Sigmoid colon (tissue), 7 donors: ENCODE results near the gene RNF225. TPM values are rescaled to one million over a fixed set of nuclear protein-coding genes. Genes with fewer than 3 reads are reported as not detected.
A peak's percentile ranks its signal among the peaks of the same experiment; 100 is the strongest.

ENCODE experiments used
- DNase-seq: peaks from one replicate; pipeline ENCODE4 v3.0.0-alpha.2; 2019
- H3K27ac ChIP-seq, 4 donors: fragments of 200-600 bp; sonication (generic); one replicate each; pipeline ENCODE4 v1.5.1; 2016 to 2019; ENCODE audit warnings: mild to moderate bottlenecking in 1 of 4
- H3K27me3 ChIP-seq, 3 donors: fragments of 200-600 bp; sonication (generic); one replicate each; pipeline ENCODE4 v1.5.1; 2019; ENCODE audit warnings: mild to moderate bottlenecking in 1 of 3
- H3K36me3 ChIP-seq, 4 donors: fragments of 200-600 bp; sonication (generic); one replicate each; pipeline ENCODE4 v1.5.1; 2016 to 2019
- H3K4me1 ChIP-seq, 4 donors: fragments of 200-600 bp; sonication (generic); one replicate each; pipeline ENCODE4 v1.5.1; 2017 to 2019
- H3K4me3 ChIP-seq, 4 donors: fragments of 200-600 bp; sonication (generic); one replicate each; pipeline ENCODE4 v1.5.1; 2017 to 2019; ENCODE audit warnings: mild to moderate bottlenecking in 2 of 4, moderate library complexity in 1 of 4
- H3K9me3 ChIP-seq, 4 donors: fragments of 200-600 bp in 3 of 4; sonication (generic) in 3 of 4; one replicate each; pipeline versions ENCODE4 v1.5.1 to v1.6.1; 2013 to 2019
- EP300 ChIP-seq, 4 donors: sonication (generic); formaldehyde crosslinking; IDR thresholded peaks; one replicate each; pipeline ENCODE4 v1.6.1; 2017; ENCODE audit warnings: antibody characterized with exemption in 4 of 4
- POLR2A ChIP-seq, 2 donors: fragments of 450-650 bp; IDR thresholded peaks; one replicate each; pipeline ENCODE4 v1.6.1; 2016; ENCODE audit warnings: antibody characterized with exemption in 2 of 2, mild to moderate bottlenecking in 2 of 2, moderate library complexity in 2 of 2
- POLR2AphosphoS5 ChIP-seq, 4 donors: sonication (generic); formaldehyde crosslinking; IDR thresholded peaks; one replicate each; pipeline ENCODE4 v1.6.1; 2017; ENCODE audit warnings: antibody characterized with exemption in 4 of 4
- WGBS, 2 donors: extraction: QIAGEN DNeasy Blood & Tissue Kit; methylation state at CpG; one replicate each; pipeline ENCODE4 v1.1.7; 2013; 5-methylcytosine and 5-hydroxymethylcytosine counted together
- intact Hi-C: fragments of 100-400 bp; cut with DNase I; formaldehyde crosslinking; loops from one replicate; pipeline ENCODE4 v1.15.1; 2023
- polyA plus RNA-seq, 3 donors: library from polyadenylated mRNA; stranded (reverse); fragments of 200-250 nt; gene quantifications; one replicate each; pipeline ENCODE4 v1.2.3, GENCODE V29; 2013
- total RNA-seq, 4 donors: library from RNA; depleted of rRNA; stranded (reverse); fragments of >200 nt; gene quantifications; one replicate each; pipeline ENCODE4 v1.1.0, GENCODE V29; 2016
- TF ChIP-seq, protein P1 (sequence below), 4 experiments: fragments of 450-650 bp in 3 of 4; fragments of 200-600 bp in 1 of 4; IDR thresholded peaks; one replicate each; pipeline ENCODE4 v1.5.1; 2016 to 2019; ENCODE audit warnings: antibody characterized with exemption in 4 of 4, mild to moderate bottlenecking in 3 of 4, moderate library complexity in 2 of 4
- donor health status: healthy with polysubstance abuse.
- donor health status: Bipolar disorder and iron deficiency.
- donor health status: healthy.

Gene RNF225
- total and polyA plus RNA-seq, 7 donors = 0.07 TPM; not detected in 6

DNA sequence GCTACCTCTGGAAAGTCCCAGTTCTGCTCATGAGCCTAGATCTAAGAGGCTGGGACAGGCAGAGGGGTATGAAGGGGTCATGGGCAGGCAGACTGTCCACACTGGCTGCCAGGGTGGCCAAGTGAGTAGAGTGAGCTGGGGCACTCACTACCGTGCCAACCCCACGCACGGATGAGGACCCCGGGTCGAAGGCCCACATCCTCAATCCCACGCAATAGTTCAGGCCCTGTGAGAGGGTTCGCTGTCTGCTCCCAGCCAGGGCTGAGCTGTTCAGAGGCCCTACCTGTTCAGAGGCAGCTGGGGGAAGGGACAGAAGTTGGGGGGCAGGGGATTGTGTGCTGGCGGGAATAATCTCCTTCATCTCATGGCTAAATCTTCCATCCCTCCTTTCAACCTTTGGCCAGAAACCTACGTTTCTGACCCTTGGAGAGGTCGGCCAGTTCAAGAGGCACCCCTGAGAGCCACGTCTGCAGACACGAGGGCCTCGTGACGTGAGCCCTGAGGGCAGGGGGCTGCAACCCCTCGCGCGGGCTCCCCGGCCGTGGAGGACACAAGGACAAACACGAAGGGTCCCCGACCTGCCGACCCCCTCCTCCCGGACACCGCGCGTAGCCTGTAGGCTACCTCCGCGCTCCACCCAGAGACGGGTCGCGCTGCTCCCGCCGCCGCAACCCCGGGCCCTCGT is 9.4 kb upstream of the RNF225 start:
- peak overlapping the region; percentile 66 to 87 (median 82) for H3K4me3 ChIP-seq
- TF ChIP-seq, protein P1, sequence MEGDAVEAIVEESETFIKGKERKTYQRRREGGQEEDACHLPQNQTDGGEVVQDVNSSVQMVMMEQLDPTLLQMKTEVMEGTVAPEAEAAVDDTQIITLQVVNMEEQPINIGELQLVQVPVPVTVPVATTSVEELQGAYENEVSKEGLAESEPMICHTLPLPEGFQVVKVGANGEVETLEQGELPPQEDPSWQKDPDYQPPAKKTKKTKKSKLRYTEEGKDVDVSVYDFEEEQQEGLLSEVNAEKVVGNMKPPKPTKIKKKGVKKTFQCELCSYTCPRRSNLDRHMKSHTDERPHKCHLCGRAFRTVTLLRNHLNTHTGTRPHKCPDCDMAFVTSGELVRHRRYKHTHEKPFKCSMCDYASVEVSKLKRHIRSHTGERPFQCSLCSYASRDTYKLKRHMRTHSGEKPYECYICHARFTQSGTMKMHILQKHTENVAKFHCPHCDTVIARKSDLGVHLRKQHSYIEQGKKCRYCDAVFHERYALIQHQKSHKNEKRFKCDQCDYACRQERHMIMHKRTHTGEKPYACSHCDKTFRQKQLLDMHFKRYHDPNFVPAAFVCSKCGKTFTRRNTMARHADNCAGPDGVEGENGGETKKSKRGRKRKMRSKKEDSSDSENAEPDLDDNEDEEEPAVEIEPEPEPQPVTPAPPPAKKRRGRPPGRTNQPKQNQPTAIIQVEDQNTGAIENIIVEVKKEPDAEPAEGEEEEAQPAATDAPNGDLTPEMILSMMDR (IDR thresholded peaks at IDR 0.05) = no peak
- TF ChIP-seq EP300 (IDR thresholded peaks at IDR 0.05) (no peak), POLR2AphosphoS5 (IDR thresholded peaks at IDR 0.05) (no peak), POLR2A (IDR thresholded peaks at IDR 0.05) (no peak)
- H3K27me3 ChIP-seq = no peaks in the 10 kb centered on the region
- DNase-seq = no peak
- intact Hi-C loops = loop anchor here (2.0 kb wide), 1 partner anchor 23 kb away; the partner anchor contains the start of gene ZNF584
- H3K9me3 ChIP-seq = no peaks in the 10 kb centered on the region
- WGBS, 2 donors = 6 to 12% methylated on average over 36 of the region's 36 CpGs
- H3K27ac ChIP-seq = peak overlapping the region; percentile 93 to 98 (median 98)
- peaks cover 0 to 28% (median 8%) of the 10 kb centered on the region in 4 donors for H3K36me3 ChIP-seq
- H3K4me1 ChIP-seq = peaks cover 0 to 58% (median 34%) of the 10 kb centered on the region in 4 donors

DNA sequence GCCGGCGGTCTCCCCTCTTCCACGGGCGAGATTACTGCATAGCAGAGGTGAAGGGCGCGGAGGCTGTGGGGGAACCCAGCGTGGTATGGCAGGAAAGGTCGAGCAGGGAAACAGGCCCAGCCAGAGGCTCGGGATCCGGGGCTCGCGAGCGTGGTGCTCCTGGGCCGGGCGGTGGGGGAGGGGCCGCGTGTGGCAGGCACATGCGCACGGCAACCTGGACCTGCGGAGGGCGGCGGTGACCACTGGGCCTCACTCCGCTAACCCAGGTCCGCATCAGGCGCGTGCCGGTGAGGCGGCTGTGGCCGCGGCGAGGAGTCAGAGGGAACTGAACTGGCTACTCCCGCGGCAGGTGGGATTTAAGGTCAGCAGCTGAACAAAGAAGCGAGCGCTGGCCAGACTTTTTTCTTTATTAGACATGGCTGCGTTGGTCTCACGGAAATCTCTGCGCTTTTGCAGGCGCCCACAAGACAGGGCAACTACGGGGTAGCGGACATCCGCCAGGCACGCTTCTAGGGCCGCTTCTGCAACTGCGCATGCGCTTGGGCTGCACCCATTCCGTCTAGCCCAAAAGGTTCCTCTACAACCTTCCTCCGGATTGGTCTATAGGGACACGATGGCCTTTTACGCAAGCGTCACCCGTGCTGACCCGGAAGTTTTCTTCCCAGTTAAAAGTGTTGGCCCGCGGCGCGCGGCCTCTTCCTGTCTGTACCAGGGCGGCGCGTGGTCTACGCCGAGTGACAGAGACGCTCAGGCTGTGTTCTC is 8.7 kb upstream of the RNF225 start, which contains the start of gene RPS5:
RPS5 (plus strand) TSS at position 694 of the 762 bp plus-strand sequence. CDS start 869 bp downstream, outside the sequence.
- peak within 1 kb of the TSS; percentile 66 to 87 (median 82) for H3K4me3 ChIP-seq
- intact Hi-C loops = loop anchor here (1.0 to 2.0 kb wide), 2 partner anchors 15 to 22 kb away; partner anchors contain the start of gene ZNF584
- peaks cover 0 to 35% (median 9%) of the 10 kb centered on the region in 4 donors for H3K36me3 ChIP-seq
- peak within 1 kb of the TSS; percentile 93 to 98 (median 98) for H3K27ac ChIP-seq
- peaks cover 0 to 53% (median 32%) of the 10 kb centered on the region in 4 donors for H3K4me1 ChIP-seq
- TF ChIP-seq, protein P1 (IDR thresholded peaks at IDR 0.05) = no peak
- TF ChIP-seq POLR2AphosphoS5 (IDR thresholded peaks at IDR 0.05) (peak; percentile 78 to 92 (median 88)), POLR2A (IDR thresholded peaks at IDR 0.05) (peak; percentile 54 to 82), EP300 (IDR thresholded peaks at IDR 0.05) (no peak)
- WGBS, 2 donors = 0% methylated on average over 64 of the region's 64 CpGs
- H3K27me3 ChIP-seq = no peaks in the 10 kb centered on the region
- peak; percentile 98 for DNase-seq
- H3K9me3 ChIP-seq = no peaks in the 10 kb centered on the region

DNA sequence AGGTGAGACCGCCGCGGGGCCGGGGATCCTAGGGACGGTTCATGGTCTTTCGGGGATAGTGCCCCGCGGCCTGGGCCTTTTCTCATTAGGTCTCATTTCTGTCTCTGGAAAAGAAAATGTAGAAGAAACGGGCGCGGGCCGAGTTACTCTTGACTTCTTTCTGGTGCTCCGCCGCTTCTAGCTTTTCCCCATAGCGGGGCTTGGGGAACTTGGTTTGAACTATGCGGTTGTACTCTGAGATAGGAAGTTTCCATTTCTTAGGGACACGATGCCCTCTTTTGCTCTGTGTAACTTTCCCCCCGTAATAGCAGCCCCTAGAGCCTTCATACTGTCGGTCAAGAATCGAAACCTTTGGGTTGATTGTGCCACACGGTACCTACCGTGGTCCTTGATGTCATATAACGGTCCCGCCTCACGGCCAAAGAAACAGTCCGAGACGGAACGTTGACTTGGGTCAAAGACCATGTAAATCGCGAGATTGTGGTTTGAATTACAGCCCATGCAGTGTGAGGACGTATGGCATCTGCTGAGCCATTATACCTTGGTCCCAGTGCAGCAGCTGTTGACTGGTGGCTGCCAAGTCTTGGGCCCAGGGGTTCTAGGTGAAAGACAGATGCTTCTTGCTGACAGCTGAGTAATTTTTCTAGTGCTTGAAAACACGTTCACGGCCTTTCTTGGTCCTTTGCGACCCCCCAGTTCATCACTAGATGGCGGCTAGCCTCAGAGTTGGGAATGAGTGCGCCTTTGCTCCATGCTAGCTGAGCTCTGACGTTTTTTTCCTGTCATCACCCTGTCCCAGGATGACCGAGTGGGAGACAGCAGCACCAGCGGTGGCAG is 7.9 kb upstream of the RNF225 start:
- Histone ChIP-seq H3K9me3 (no peaks in the 10 kb centered on the region), H3K4me1 (peaks cover 0 to 47% (median 29%) of the 10 kb centered on the region in 4 donors), H3K4me3 (peak overlapping the region; percentile 66 to 87 (median 82)), H3K36me3 (peaks cover 0 to 43% (median 10%) of the 10 kb centered on the region in 4 donors), H3K27me3 (no peaks in the 10 kb centered on the region), H3K27ac (peak overlapping the region; percentile 93 to 98 (median 98))
- DNase-seq = no peak
- TF ChIP-seq POLR2A (IDR thresholded peaks at IDR 0.05) (no peak), POLR2AphosphoS5 (IDR thresholded peaks at IDR 0.05) (no peak), EP300 (IDR thresholded peaks at IDR 0.05) (no peak)
- WGBS, 2 donors = 8 to 10% methylated on average over 39 of the region's 39 CpGs
- intact Hi-C loops = loop anchor here (1.0 to 2.0 kb wide), 2 partner anchors 14 to 21 kb away; partner anchors contain the start of gene ZNF584

DNA sequence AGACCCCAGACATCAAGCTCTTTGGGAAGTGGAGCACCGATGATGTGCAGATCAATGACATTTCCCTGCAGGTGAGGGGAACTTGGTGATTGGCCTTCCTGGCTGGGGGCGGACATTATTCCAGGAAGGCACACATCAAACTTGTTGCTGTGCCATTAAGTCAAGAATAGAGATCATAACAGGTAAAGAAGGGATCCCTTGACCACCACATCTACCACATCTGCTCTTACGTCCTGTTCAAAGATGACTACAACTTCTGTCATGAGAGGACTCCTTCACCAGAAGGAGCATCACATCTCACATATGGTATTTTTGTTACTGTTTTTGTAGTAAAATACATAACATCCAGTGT is 7.3 kb upstream of the RNF225 start:
- TF ChIP-seq POLR2AphosphoS5 (IDR thresholded peaks at IDR 0.05) = no peak
- TF ChIP-seq POLR2A (IDR thresholded peaks at IDR 0.05) = no peak
- TF ChIP-seq EP300 (IDR thresholded peaks at IDR 0.05) = no peak
- TF ChIP-seq, protein P1 (IDR thresholded peaks at IDR 0.05) = no peak
- Histone ChIP-seq H3K9me3 (no peaks in the 10 kb centered on the region), H3K27me3 (no peaks in the 10 kb centered on the region), H3K27ac (no peak overlapping the region), H3K36me3 (peaks cover 0 to 49% (median 15%) of the 10 kb centered on the region in 4 donors), H3K4me1 (peaks cover 0 to 47% (median 29%) of the 10 kb centered on the region in 4 donors), H3K4me3 (peak overlapping the region in 3 of 4 donors; percentile 79 to 87 (median 84))
- 81 to 83% methylated on average over 3 of the region's 3 CpGs for WGBS, 2 donors
- DNase-seq = no peak
- intact Hi-C loops = no loop called here
